ENCODE results near the gene NUP210. TPM values are rescaled to one million over a fixed set of nuclear protein-coding genes. Genes with fewer than 3 reads are reported as not detected.

The NUP210 gene
- total RNA-seq, 1 donor from 2014 or later: 3.0 TPM

GRCh38 chr3:13389378-13389777, 30.7 kb downstream of the NUP210 start:
- H3K4me3 Mint-ChIP-seq (ENCODE audit: unreplicated experiment): no peak overlapping the region
- TF ChIP-seq, protein P1, sequence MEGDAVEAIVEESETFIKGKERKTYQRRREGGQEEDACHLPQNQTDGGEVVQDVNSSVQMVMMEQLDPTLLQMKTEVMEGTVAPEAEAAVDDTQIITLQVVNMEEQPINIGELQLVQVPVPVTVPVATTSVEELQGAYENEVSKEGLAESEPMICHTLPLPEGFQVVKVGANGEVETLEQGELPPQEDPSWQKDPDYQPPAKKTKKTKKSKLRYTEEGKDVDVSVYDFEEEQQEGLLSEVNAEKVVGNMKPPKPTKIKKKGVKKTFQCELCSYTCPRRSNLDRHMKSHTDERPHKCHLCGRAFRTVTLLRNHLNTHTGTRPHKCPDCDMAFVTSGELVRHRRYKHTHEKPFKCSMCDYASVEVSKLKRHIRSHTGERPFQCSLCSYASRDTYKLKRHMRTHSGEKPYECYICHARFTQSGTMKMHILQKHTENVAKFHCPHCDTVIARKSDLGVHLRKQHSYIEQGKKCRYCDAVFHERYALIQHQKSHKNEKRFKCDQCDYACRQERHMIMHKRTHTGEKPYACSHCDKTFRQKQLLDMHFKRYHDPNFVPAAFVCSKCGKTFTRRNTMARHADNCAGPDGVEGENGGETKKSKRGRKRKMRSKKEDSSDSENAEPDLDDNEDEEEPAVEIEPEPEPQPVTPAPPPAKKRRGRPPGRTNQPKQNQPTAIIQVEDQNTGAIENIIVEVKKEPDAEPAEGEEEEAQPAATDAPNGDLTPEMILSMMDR (IDR thresholded peaks at IDR 0.05; ENCODE audit: unreplicated experiment): no peak
- H3K27ac Mint-ChIP-seq (ENCODE audit: unreplicated experiment): no peak overlapping the region
- H3K27me3 Mint-ChIP-seq (ENCODE audit: unreplicated experiment): no peaks in the 10 kb centered on the region
- no peak for DNase-seq (ENCODE audit: low spot score)
- no peaks in the 10 kb centered on the region for H3K4me1 Mint-ChIP-seq (ENCODE audit: unreplicated experiment)
- H3K36me3 Mint-ChIP-seq (ENCODE audit: low read depth, unreplicated experiment): no peaks in the 10 kb centered on the region
- H3K9me3 Mint-ChIP-seq (ENCODE audit: unreplicated experiment): no peaks in the 10 kb centered on the region

DNA sequence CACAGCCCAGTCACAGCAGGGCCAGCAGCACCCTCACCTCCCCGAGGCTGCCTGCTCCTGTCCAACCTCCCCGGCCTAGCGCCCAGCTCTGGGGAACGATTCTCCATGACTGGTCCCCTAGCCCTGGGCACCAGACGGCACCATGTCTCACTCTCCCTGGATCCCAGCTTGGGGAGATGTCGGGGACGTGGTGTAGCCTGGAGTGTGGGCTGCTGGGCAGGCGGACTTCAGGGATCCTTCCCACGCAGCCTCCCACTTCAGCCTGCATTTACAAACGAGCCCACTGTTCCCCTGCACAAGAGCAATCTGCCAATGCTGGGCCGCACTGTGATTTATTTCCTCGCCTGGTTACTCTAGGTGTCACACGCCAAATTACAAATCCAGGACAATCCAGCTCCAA, 31.3 kb downstream of the NUP210 start:
- no peak for DNase-seq (ENCODE audit: low spot score)
- Mint-ChIP-seq H3K27ac (ENCODE audit: unreplicated experiment) (no peak overlapping the region), H3K27me3 (ENCODE audit: unreplicated experiment) (no peaks in the 10 kb centered on the region), H3K36me3 (ENCODE audit: low read depth, unreplicated experiment) (no peaks in the 10 kb centered on the region), H3K4me3 (ENCODE audit: unreplicated experiment) (no peak overlapping the region), H3K4me1 (ENCODE audit: unreplicated experiment) (no peaks in the 10 kb centered on the region), H3K9me3 (ENCODE audit: unreplicated experiment) (no peaks in the 10 kb centered on the region)
- TF ChIP-seq, protein P1 (IDR thresholded peaks at IDR 0.05; ENCODE audit: unreplicated experiment): no peak

DNA sequence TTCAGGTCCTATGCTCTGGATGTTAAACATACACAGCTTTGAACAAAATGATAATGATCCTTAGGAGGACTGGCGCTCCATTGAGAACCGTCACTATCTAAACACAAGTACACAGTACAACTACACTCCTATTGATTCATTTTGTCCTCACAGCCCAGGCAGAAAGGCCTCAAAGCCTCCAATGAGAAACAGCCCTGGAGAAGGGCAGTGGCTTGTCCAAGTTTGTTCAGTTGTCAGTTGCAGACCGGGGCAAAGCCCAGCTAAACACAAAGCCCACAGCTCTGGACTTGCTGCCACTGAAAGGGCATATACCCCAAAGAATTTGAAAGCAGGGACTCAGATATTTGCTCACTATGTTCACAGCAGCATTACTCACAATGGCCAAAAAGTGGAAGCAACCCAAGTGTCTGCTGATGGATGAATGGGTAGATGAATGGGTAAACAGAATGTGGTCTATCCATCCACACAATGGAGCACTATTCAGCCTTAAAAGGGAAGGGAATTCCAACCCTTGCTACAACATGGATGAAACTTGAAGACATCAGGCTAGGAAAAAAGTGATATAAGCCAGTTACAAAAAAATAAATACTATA, 34.7 kb downstream of the NUP210 start:
- no peaks in the 10 kb centered on the region for H3K36me3 Mint-ChIP-seq (ENCODE audit: low read depth, unreplicated experiment)
- H3K27ac Mint-ChIP-seq (ENCODE audit: unreplicated experiment): no peak overlapping the region
- H3K4me3 Mint-ChIP-seq (ENCODE audit: unreplicated experiment): no peak overlapping the region
- DNase-seq (ENCODE audit: low spot score): no peak
- H3K9me3 Mint-ChIP-seq (ENCODE audit: unreplicated experiment): no peaks in the 10 kb centered on the region
- TF ChIP-seq, protein P1 (IDR thresholded peaks at IDR 0.05; ENCODE audit: unreplicated experiment): no peak
- H3K27me3 Mint-ChIP-seq (ENCODE audit: unreplicated experiment): no peaks in the 10 kb centered on the region
- no peaks in the 10 kb centered on the region for H3K4me1 Mint-ChIP-seq (ENCODE audit: unreplicated experiment)

DNA sequence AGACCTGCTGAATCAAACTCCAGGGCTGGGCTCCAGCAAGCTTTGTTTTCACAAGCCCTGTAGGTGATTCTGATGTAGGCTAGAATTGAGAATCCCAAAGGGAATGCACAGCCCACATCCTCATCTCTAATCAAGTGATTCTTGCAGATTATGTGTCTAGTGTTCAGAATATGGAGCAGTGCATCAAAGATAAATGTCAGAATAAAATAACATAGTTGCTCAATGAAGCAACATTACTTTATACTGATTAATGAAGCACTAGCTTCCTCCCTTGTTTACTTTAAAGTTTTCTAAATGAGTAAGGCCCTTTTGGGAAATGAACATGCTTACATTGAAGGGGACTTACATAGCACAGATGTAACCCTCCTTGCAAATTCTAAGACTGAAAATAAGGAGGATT, 39.2 kb downstream of the NUP210 start:
- Mint-ChIP-seq H3K4me3 (ENCODE audit: unreplicated experiment) (no peak overlapping the region), H3K9me3 (ENCODE audit: unreplicated experiment) (no peaks in the 10 kb centered on the region), H3K36me3 (ENCODE audit: low read depth, unreplicated experiment) (peaks cover 6% of the 10 kb centered on the region), H3K27ac (ENCODE audit: unreplicated experiment) (no peak overlapping the region), H3K4me1 (ENCODE audit: unreplicated experiment) (no peaks in the 10 kb centered on the region), H3K27me3 (ENCODE audit: unreplicated experiment) (peaks cover 5% of the 10 kb centered on the region)
- DNase-seq (ENCODE audit: low spot score): no peak
- TF ChIP-seq, protein P1 (IDR thresholded peaks at IDR 0.05; ENCODE audit: unreplicated experiment): no peak

GRCh38 chr3:13379201-13379830, 40.8 kb downstream of the NUP210 start:
- DNase-seq (ENCODE audit: low spot score): no peak

More at GRCh38 chr3:13379201-13379830, 40.8 kb downstream of the NUP210 start:
- Mint-ChIP-seq H3K27ac (ENCODE audit: unreplicated experiment) (no peak overlapping the region), H3K27me3 (ENCODE audit: unreplicated experiment) (peaks cover 5% of the 10 kb centered on the region), H3K9me3 (ENCODE audit: unreplicated experiment) (no peaks in the 10 kb centered on the region), H3K4me3 (ENCODE audit: unreplicated experiment) (no peak overlapping the region), H3K36me3 (ENCODE audit: low read depth, unreplicated experiment) (peaks cover 6% of the 10 kb centered on the region), H3K4me1 (ENCODE audit: unreplicated experiment) (no peaks in the 10 kb centered on the region)
- TF ChIP-seq, protein P1 (IDR thresholded peaks at IDR 0.05; ENCODE audit: unreplicated experiment): no peak
